ENCODE results near the gene LCK. TPM values are rescaled to one million over a fixed set of nuclear protein-coding genes. Genes with fewer than 3 reads are reported as not detected.

Gene LCK
- total and polyA plus RNA-seq, 9 of the 15 experiments (the other 6 are each of a cell fraction or from before 2014, with no cell fraction given) = 0.04 to 0.47 (median 0.13) TPM; not detected in 6

DNA sequence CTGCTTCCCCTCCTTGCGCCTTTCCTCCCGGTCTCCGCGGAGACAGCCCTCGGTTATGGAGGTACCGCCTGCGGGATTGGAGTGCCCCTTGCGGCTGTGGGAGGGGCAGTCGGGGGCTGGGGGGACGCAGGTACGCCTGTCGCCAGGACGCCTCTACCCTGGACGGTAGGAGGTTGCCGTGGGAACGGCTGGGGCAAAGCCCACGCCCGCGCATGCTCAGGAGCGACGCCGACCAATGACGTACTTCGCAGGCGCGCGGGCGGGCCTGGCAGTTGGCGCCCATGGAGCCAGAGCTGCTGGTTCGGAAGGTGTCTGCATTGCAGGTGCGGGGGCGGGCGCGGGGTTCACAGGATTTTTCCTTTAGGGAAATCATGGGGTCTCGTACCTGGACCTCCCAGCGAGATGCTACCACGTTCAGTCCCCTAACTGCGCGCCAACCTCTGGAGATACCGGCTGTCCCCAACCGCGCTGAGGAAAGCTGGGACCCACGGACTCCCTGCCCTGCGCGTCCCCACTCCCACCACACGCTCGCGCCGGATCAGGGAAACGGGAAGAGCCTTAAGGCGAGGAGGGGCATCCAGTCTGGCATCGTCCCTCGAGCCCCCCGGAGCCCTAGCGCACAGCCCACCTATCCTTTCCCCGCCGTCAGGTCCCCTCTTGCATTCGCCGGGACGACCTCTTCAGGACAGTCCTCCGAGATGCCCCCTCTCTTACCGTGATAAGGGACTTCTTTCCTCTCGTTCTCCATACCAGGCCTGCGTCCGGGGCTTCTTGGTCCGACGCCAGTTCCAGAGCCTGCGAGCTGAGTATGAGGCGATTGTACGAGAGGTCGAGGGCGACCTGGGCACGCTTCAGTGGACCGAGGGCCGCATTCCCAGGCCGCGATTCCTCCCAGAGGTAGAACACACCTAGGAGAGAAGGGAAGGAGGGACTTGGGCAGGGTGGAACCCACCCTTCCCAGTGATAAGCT, 45.4 kb upstream of the LCK start, which contains the start of gene IQCC (continued):
- TF ChIP-seq SIN3A (IDR thresholded peaks at IDR 0.05; ENCODE audit: borderline replicate concordance in 2 of 2, control insufficient read depth in 1 of 2, low read depth in 2 of 2, low read length in 2 of 2) = peak; percentile 89 to 94
- TF ChIP-seq SIN3B (IDR thresholded peaks at IDR 0.05; ENCODE audit: low read depth) = peak; percentile 95
- TF ChIP-seq ZBTB7A (IDR thresholded peaks at IDR 0.05; ENCODE audit: borderline replicate concordance, control insufficient read depth, low read depth, low read length) = peak; percentile 75; the same call in 1 of the 2 replicates
- TF ChIP-seq RBBP5 (IDR thresholded peaks at IDR 0.05; ENCODE audit: borderline replicate concordance, insufficient read depth, low read length, poor library complexity, severe bottlenecking) = no peak
- no peak for TF ChIP-seq ILF3 (IDR thresholded peaks at IDR 0.05; ENCODE audit: borderline replicate concordance)
- TF ChIP-seq, protein P1, sequence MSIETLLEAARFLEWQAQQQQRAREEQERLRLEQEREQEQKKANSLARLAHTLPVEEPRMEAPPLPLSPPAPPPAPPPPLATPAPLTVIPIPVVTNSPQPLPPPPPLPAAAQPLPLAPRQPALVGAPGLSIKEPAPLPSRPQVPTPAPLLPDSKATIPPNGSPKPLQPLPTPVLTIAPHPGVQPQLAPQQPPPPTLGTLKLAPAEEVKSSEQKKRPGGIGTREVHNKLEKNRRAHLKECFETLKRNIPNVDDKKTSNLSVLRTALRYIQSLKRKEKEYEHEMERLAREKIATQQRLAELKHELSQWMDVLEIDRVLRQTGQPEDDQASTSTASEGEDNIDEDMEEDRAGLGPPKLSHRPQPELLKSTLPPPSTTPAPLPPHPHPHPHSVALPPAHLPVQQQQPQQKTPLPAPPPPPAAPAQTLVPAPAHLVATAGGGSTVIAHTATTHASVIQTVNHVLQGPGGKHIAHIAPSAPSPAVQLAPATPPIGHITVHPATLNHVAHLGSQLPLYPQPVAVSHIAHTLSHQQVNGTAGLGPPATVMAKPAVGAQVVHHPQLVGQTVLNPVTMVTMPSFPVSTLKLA (conservative IDR thresholded peaks at IDR 0.05) = peak; percentile 86 to 90
- peak; percentile 73 for TF ChIP-seq JUND (IDR thresholded peaks at IDR 0.05; ENCODE audit: borderline replicate concordance, low read depth, low read length)
- no peak; the same call in 2 of the 3 replicates for TF ChIP-seq JUND (tag; IDR thresholded peaks at IDR 0.05; ENCODE audit: borderline replicate concordance, low read depth, low read length)
- peak; percentile 65; the same call in 1 of the 2 replicates for TF ChIP-seq JUN (IDR thresholded peaks at IDR 0.05; ENCODE audit: borderline replicate concordance, low read depth, low read length)
- TF ChIP-seq JUN (CRISPR knock-in tag; IDR thresholded peaks at IDR 0.05; ENCODE audit: borderline replicate concordance) = peak; percentile 74; the same call in 1 of the 2 replicates
- TF ChIP-seq CBX2 (IDR thresholded peaks at IDR 0.05; ENCODE audit: insufficient read depth, low read length, poor library complexity, severe bottlenecking) = no peak
- no peak for TF ChIP-seq BRD4 (IDR thresholded peaks at IDR 0.05)
- TF ChIP-seq ZNF224 (CRISPR knock-in tag; IDR thresholded peaks at IDR 0.05) = peak; percentile 38; the same call in 1 of the 2 replicates
- TF ChIP-seq POU5F1 (IDR thresholded peaks at IDR 0.05; ENCODE audit: borderline replicate concordance, low read depth, low read length, partially characterized antibody) = peak; percentile 52
- TF ChIP-seq EP300 (IDR thresholded peaks at IDR 0.05; ENCODE audit: low read length) = peak; percentile 43
- TF ChIP-seq POLR2A (conservative IDR thresholded peaks at IDR 0.05) = peak; percentile 94
- TF ChIP-seq ZEB2 (IDR thresholded peaks at IDR 0.05) = 0 out of 2 replicates have a peak, but pooled peaks have one; percentile 11
- no peak for TF ChIP-seq MYBL2 (IDR thresholded peaks at IDR 0.05; ENCODE audit: low read depth)
- peak; percentile 57; the same call in 1 of the 2 replicates for TF ChIP-seq MYBL2 (CRISPR knock-in tag; IDR thresholded peaks at IDR 0.05; ENCODE audit: borderline replicate concordance)
- TF ChIP-seq KHSRP (IDR thresholded peaks at IDR 0.05) = 0 out of 2 replicates have a peak, but pooled peaks have one; percentile 32
- TF ChIP-seq BDP1 (IDR thresholded peaks at IDR 0.05; ENCODE audit: insufficient read depth, insufficient read length) = no peak
- TF ChIP-seq RB1 (IDR thresholded peaks at IDR 0.05; ENCODE audit: low read depth) = peak; percentile 99
- no peak for TF ChIP-seq NELFE (IDR thresholded peaks at IDR 0.05; ENCODE audit: insufficient read depth, insufficient read length)
- TF ChIP-seq, protein P2, sequence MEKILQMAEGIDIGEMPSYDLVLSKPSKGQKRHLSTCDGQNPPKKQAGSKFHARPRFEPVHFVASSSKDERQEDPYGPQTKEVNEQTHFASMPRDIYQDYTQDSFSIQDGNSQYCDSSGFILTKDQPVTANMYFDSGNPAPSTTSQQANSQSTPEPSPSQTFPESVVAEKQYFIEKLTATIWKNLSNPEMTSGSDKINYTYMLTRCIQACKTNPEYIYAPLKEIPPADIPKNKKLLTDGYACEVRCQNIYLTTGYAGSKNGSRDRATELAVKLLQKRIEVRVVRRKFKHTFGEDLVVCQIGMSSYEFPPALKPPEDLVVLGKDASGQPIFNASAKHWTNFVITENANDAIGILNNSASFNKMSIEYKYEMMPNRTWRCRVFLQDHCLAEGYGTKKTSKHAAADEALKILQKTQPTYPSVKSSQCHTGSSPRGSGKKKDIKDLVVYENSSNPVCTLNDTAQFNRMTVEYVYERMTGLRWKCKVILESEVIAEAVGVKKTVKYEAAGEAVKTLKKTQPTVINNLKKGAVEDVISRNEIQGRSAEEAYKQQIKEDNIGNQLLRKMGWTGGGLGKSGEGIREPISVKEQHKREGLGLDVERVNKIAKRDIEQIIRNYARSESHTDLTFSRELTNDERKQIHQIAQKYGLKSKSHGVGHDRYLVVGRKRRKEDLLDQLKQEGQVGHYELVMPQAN (IDR thresholded peaks at IDR 0.05; ENCODE audit: borderline replicate concordance) = peak; percentile 91; the same call in 1 of the 2 replicates
- TF ChIP-seq SRSF7 (optimal IDR thresholded peaks at IDR 0.05; ENCODE audit: low read depth, low read length) = no peak

All from K562 (cell line).